Right renal cortex interstitium (tissue), 3 donors: Measurements from ENCODE around the gene DAB1. TPM values are rescaled to one million over a fixed set of nuclear protein-coding genes. Genes with fewer than 3 reads are reported as not detected.

Source experiments
- DNase-seq, 3 donors: peaks; one replicate each; pipeline ENCODE4 v3.0.0-alpha.2; 2013; ENCODE audit warnings: low read depth in 3 of 3, low spot score in 2 of 3
- polyA plus RNA-seq, 3 donors: library from polyadenylated mRNA; unstranded; fragments of 120-200 nt; gene quantifications; one replicate each; pipeline ENCODE4 v1.2.1, GENCODE V29; 2013; ENCODE audit not compliant: insufficient read length in 3 of 3

Gene DAB1
- polyA plus RNA-seq, 3 donors = 6.3 to 6.9 (median 6.7) TPM

- DNase-seq = no peak
These were observed 98.7 kb downstream of the DAB1 start for GRCh38 chr1:57325117-57325516.

GRCh38 chr1:57324388-57324787, 99.5 kb downstream of the DAB1 start:
- DNase-seq = no peak

GRCh38 chr1:57321776-57322175, 102.1 kb downstream of the DAB1 start:
- no peak for DNase-seq

- no peak for DNase-seq
These were observed 104.1 kb downstream of the DAB1 start for GRCh38 chr1:57319791-57320190.

GRCh38 chr1:57319165-57319564, 104.7 kb downstream of the DAB1 start:
- no peak for DNase-seq

GRCh38 chr1:57316861-57317260, 107.0 kb downstream of the DAB1 start:
- no peak for DNase-seq

- DNase-seq = no peak
These were observed 107.6 kb downstream of the DAB1 start for GRCh38 chr1:57316291-57316690.

- no peak for DNase-seq
These were observed 111.0 kb downstream of the DAB1 start for GRCh38 chr1:57312869-57313268.

GRCh38 chr1:57311411-57311810, 112.4 kb downstream of the DAB1 start:
- DNase-seq = no peak

- no peak for DNase-seq
These were observed 112.9 kb downstream of the DAB1 start for GRCh38 chr1:57311006-57311405.

GRCh38 chr1:57309630-57310029, 114.2 kb downstream of the DAB1 start:
- DNase-seq = no peak

GRCh38 chr1:57307392-57308170, 116.3 kb downstream of the DAB1 start:
- no peak for DNase-seq

- no peak for DNase-seq
These were observed 119.3 kb downstream of the DAB1 start for GRCh38 chr1:57304591-57304990.

- no peak for DNase-seq
These were observed 120.9 kb downstream of the DAB1 start for GRCh38 chr1:57302812-57303596.

GRCh38 chr1:57300186-57300585, 123.7 kb downstream of the DAB1 start:
- DNase-seq = no peak

GRCh38 chr1:57296726-57297250, 127.1 kb downstream of the DAB1 start:
- DNase-seq = no peak

- DNase-seq = no peak
These were observed 128.5 kb downstream of the DAB1 start for GRCh38 chr1:57295326-57295725.

- no peak for DNase-seq
These were observed 129.7 kb downstream of the DAB1 start for GRCh38 chr1:57294177-57294576.

- no peak for DNase-seq
These were observed 130.6 kb downstream of the DAB1 start for GRCh38 chr1:57293214-57293613.

GRCh38 chr1:57289781-57290180, 134.1 kb downstream of the DAB1 start:
- DNase-seq = no peak

GRCh38 chr1:57285992-57286391, 137.9 kb downstream of the DAB1 start:
- DNase-seq = no peak

- DNase-seq = no peak
These were observed 141.4 kb downstream of the DAB1 start for GRCh38 chr1:57282411-57282810.
